Measurements from ENCODE around the gene ETV5. TPM values are rescaled to one million over a fixed set of nuclear protein-coding genes. Genes with fewer than 3 reads are reported as not detected.

ETV5 gene
- total and polyA plus RNA-seq, 9 of the 15 experiments (the other 6 are each of a cell fraction or from before 2014, with no cell fraction given), result 9.2 to 25.9 (median 15.9) TPM

- TF ChIP-seq POLR2AphosphoS5 (IDR thresholded peaks at IDR 0.05; ENCODE audit: control insufficient read depth, insufficient read depth, low read depth, low read length) (no peak), ZC3H11A (IDR thresholded peaks at IDR 0.05; ENCODE audit: low read depth, low read length) (no peak), HOXB6 (CRISPR knock-in tag; IDR thresholded peaks at IDR 0.05; ENCODE audit: borderline replicate concordance) (no peak), BRD9 (IDR thresholded peaks at IDR 0.05; ENCODE audit: low read depth, partially characterized antibody) (no peak), ILF3 (IDR thresholded peaks at IDR 0.05; ENCODE audit: borderline replicate concordance) (no peak), MAFG (tag; conservative IDR thresholded peaks at IDR 0.05) (no peak), SLC30A9 (CRISPR knock-in tag; IDR thresholded peaks at IDR 0.05) (no peak), ZBTB40 (IDR thresholded peaks at IDR 0.05) (no peak), ZBTB40 (CRISPR knock-in tag; IDR thresholded peaks at IDR 0.05) (no peak), POLR3A (IDR thresholded peaks at IDR 0.05; ENCODE audit: borderline replicate concordance, extremely low read depth, insufficient read depth, insufficient read length) (no peak), RB1 (IDR thresholded peaks at IDR 0.05; ENCODE audit: low read depth) (no peak), CBX5 (IDR thresholded peaks at IDR 0.05; ENCODE audit: borderline replicate concordance, low read depth) (no peak), FOSL1 (tag; conservative IDR thresholded peaks at IDR 0.05) (peak; percentile 89), KLF6 (CRISPR knock-in tag; IDR thresholded peaks at IDR 0.05; ENCODE audit: borderline replicate concordance) (no peak), COPS2 (conservative IDR thresholded peaks at IDR 0.05) (no peak), NRF1 (conservative IDR thresholded peaks at IDR 0.05 in 1 of 2, IDR thresholded peaks at IDR 0.05 in 1 of 2) (no peak), SIRT6 (IDR thresholded peaks at IDR 0.05; ENCODE audit: low read depth, low read length) (no peak)
- TF ChIP-seq, protein P1, sequence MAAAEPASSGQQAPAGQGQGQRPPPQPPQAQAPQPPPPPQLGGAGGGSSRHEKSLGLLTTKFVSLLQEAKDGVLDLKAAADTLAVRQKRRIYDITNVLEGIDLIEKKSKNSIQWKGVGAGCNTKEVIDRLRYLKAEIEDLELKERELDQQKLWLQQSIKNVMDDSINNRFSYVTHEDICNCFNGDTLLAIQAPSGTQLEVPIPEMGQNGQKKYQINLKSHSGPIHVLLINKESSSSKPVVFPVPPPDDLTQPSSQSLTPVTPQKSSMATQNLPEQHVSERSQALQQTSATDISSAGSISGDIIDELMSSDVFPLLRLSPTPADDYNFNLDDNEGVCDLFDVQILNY (CRISPR knock-in tag; IDR thresholded peaks at IDR 0.05), result no peak
- TF ChIP-seq, protein P2, sequence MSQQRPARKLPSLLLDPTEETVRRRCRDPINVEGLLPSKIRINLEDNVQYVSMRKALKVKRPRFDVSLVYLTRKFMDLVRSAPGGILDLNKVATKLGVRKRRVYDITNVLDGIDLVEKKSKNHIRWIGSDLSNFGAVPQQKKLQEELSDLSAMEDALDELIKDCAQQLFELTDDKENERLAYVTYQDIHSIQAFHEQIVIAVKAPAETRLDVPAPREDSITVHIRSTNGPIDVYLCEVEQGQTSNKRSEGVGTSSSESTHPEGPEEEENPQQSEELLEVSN (IDR thresholded peaks at IDR 0.05; ENCODE audit: borderline replicate concordance in 1 of 2, extremely low read depth in 1 of 2, insufficient read depth in 1 of 2, insufficient read length in 1 of 2, low read depth in 1 of 2, low read length in 1 of 2, poor library complexity in 1 of 2, severe bottlenecking in 1 of 2), result no peak
Measured at GRCh38 chr3:186035277-186035676, 73.6 kb downstream of the ETV5 start (continued).

Measured in K562 (cell line).